WTC11 (cell line): Measurements from ENCODE around the gene GRK6. TPM values are rescaled to one million over a fixed set of nuclear protein-coding genes. Genes with fewer than 3 reads are reported as not detected.
A peak's percentile ranks its signal among the peaks of the same experiment; 100 is the strongest.

Source experiments
- ATF1 ChIP-seq: sonication (generic); formaldehyde crosslinking; IDR thresholded peaks from 2 replicates; pipeline ENCODE4 v1.8.1; 2023; ENCODE audit warnings: mild to moderate bottlenecking, moderate library complexity, missing genetic modification reagents
- CBFB ChIP-seq: sonication (generic); formaldehyde crosslinking; IDR thresholded peaks from 2 replicates; pipeline ENCODE4 v1.8.1; 2022; ENCODE audit warnings: mild to moderate bottlenecking, low read depth, missing genetic modification reagents
- EMX1 ChIP-seq: fragments of 250-450 bp; sonication (Bioruptor Pico); IDR thresholded peaks from 2 replicates; pipeline ENCODE4 v1.8.0; 2021; ENCODE audit warnings: mild to moderate bottlenecking
- ETV6 ChIP-seq: sonication (generic); formaldehyde crosslinking; IDR thresholded peaks from 2 replicates; pipeline ENCODE4 v1.8.1; 2022; ENCODE audit warnings: mild to moderate bottlenecking, missing genetic modification reagents
- FOXP1 ChIP-seq: sonication (generic); formaldehyde crosslinking; IDR thresholded peaks from 2 replicates; pipeline ENCODE4 v1.8.0; 2022; ENCODE audit warnings: missing genetic modification reagents, mild to moderate bottlenecking, moderate library complexity, borderline replicate concordance
- GTF2I ChIP-seq: fragments of 250-450 bp; sonication (Bioruptor Pico); conservative IDR thresholded peaks from 2 replicates; pipeline ENCODE4 v1.4.0; 2021; ENCODE audit warnings: mild to moderate bottlenecking
- JAZF1 ChIP-seq: fragments of 250-450 bp; sonication (Bioruptor Pico); IDR thresholded peaks from 2 replicates; pipeline ENCODE4 v1.9.0; 2021; ENCODE audit warnings: moderate library complexity, mild to moderate bottlenecking, inconsistent platforms
- JUN ChIP-seq: sonication (generic); formaldehyde crosslinking; IDR thresholded peaks from 2 replicates; pipeline ENCODE4 v1.8.0; 2023; ENCODE audit warnings: mild to moderate bottlenecking, missing genetic modification reagents
- MXD4 ChIP-seq: fragments of 250-450 bp; sonication (Bioruptor Pico); IDR thresholded peaks from 2 replicates; pipeline ENCODE4 v1.8.0; 2021; ENCODE audit warnings: mild to moderate bottlenecking, moderate library complexity, borderline replicate concordance
- NFE2L1 ChIP-seq: sonication (generic); formaldehyde crosslinking; IDR thresholded peaks from 2 replicates; pipeline ENCODE4 v1.8.1; 2023; ENCODE audit warnings: missing genetic modification reagents
- PRRX2 ChIP-seq: fragments of 250-450 bp; sonication (Bioruptor Pico); IDR thresholded peaks from 2 replicates; pipeline ENCODE4 v1.8.0; 2021; ENCODE audit warnings: mild to moderate bottlenecking
- RORB ChIP-seq: fragments of 250-450 bp; sonication (Bioruptor Pico); IDR thresholded peaks from 2 replicates; pipeline ENCODE4 v1.9.0; 2021; ENCODE audit warnings: mild to moderate bottlenecking
- ZNF219 ChIP-seq: sonication (generic); formaldehyde crosslinking; IDR thresholded peaks from 2 replicates; pipeline ENCODE4 v1.8.0; 2023; ENCODE audit warnings: missing genetic modification reagents, mild to moderate bottlenecking, borderline replicate concordance
- ZNF232 ChIP-seq: sonication (generic); formaldehyde crosslinking; IDR thresholded peaks from 2 replicates; pipeline ENCODE4 v1.8.0; 2022; ENCODE audit warnings: mild to moderate bottlenecking, missing genetic modification reagents
- ZNF263 ChIP-seq: sonication (generic); formaldehyde crosslinking; IDR thresholded peaks from 2 replicates; pipeline ENCODE4 v1.8.1; 2022; ENCODE audit warnings: low read depth, mild to moderate bottlenecking, moderate library complexity, missing genetic modification reagents
- ZNF396 ChIP-seq: fragments of 250-450 bp; sonication (Bioruptor Pico); IDR thresholded peaks from 2 replicates; pipeline ENCODE4 v1.8.0; 2021; ENCODE audit warnings: mild to moderate bottlenecking, moderate library complexity, borderline replicate concordance
- total RNA-seq: library from RNA; stranded (reverse); gene quantifications from 3 replicates; pipeline ENCODE4 v1.2.3, GENCODE V29; 2021
- TF ChIP-seq, protein P1 (sequence below): sonication (generic); formaldehyde crosslinking; IDR thresholded peaks from 2 replicates; pipeline ENCODE4 v1.8.1; 2022; ENCODE audit warnings: mild to moderate bottlenecking, moderate library complexity, missing genetic modification reagents
- TF ChIP-seq, protein P2 (sequence below): sonication (generic); formaldehyde crosslinking; conservative IDR thresholded peaks from 2 replicates; pipeline ENCODE4 v1.8.1; 2022; ENCODE audit warnings: mild to moderate bottlenecking, missing genetic modification reagents
- TF ChIP-seq, protein P3 (sequence below): sonication (generic); formaldehyde crosslinking; IDR thresholded peaks from 2 replicates; pipeline ENCODE4 v1.8.1; 2022; ENCODE audit warnings: mild to moderate bottlenecking, missing genetic modification reagents, moderate library complexity, borderline replicate concordance
- TF ChIP-seq, protein P4 (sequence below): sonication (generic); formaldehyde crosslinking; IDR thresholded peaks from 2 replicates; pipeline ENCODE4 v1.8.0; 2023; ENCODE audit warnings: missing genetic modification reagents
- TF ChIP-seq, protein P5 (sequence below): sonication (generic); formaldehyde crosslinking; IDR thresholded peaks from 2 replicates; pipeline ENCODE4 v1.8.1; 2023; ENCODE audit warnings: mild to moderate bottlenecking, missing genetic modification reagents
- TF ChIP-seq, protein P6 (sequence below): sonication (generic); formaldehyde crosslinking; IDR thresholded peaks from 2 replicates; pipeline ENCODE4 v1.8.1; 2023; ENCODE audit warnings: mild to moderate bottlenecking, moderate library complexity, missing genetic modification reagents
- TF ChIP-seq, protein P7 (sequence below): sonication (generic); formaldehyde crosslinking; conservative IDR thresholded peaks from 2 replicates; pipeline ENCODE4 v1.8.1; 2023; ENCODE audit warnings: mild to moderate bottlenecking, low read depth, missing genetic modification reagents, moderate library complexity
- TF ChIP-seq, protein P8 (sequence below): sonication (generic); formaldehyde crosslinking; IDR thresholded peaks from 2 replicates; pipeline ENCODE4 v1.8.0; 2022; ENCODE audit warnings: missing genetic modification reagents
- TF ChIP-seq, protein P9 (sequence below): sonication (generic); formaldehyde crosslinking; IDR thresholded peaks from 2 replicates; pipeline ENCODE4 v1.8.0; 2022; ENCODE audit warnings: mild to moderate bottlenecking, missing genetic modification reagents

Gene GRK6
- total RNA-seq, 1 experiment from 2014 or later, result 69.2 TPM

DNA sequence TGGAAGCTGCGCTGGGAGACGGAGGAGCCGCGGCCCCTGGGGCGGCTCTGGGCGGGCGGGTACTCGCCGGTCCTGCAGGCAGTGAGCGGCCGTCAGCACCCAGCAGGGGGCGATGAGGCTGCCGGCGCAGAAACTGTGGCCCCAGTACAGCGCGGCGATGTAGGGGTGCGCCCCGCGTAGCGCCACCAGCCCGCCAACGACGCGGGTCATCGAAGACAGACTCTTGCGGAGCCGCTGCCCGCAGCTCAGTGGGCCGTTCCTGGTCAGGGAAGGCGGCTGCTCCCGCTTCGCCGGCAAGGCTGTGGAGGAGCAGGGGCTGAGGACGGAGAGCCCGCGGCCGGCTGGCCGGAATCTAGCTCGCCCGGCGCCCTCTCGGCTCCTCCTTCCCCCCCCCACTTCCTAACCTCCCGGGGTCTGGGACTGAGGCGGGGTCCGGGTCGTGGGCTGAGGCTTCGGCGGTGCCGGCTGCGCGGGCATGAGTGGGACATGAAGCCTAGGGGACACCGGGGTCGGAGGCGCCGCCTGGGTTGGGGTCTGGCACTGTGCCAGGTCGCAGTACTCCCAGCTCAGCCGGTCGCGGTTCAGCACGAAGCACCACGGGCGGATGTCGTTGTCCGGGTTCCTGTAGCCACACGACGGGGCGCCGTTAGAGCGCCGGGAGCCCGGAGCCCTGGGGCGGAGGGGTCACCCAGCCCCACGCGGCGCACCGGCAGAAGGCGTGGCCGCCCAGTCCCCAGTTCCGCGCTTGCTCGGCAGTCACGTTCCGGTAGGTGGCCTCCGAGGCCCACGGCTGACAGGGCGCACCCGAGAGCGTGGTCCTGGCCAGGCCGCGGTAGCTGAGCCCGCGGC lies 22.5 kb upstream of the GRK6 start (continued):
- TF ChIP-seq PRRX2 (CRISPR knock-in tag), result no peak
- TF ChIP-seq, protein P1, sequence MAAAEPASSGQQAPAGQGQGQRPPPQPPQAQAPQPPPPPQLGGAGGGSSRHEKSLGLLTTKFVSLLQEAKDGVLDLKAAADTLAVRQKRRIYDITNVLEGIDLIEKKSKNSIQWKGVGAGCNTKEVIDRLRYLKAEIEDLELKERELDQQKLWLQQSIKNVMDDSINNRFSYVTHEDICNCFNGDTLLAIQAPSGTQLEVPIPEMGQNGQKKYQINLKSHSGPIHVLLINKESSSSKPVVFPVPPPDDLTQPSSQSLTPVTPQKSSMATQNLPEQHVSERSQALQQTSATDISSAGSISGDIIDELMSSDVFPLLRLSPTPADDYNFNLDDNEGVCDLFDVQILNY (CRISPR knock-in tag), result no peak
- no peak for TF ChIP-seq ZNF219 (CRISPR knock-in tag)
- TF ChIP-seq RORB (CRISPR knock-in tag), result no peak
- TF ChIP-seq JAZF1, result no peak
- TF ChIP-seq GTF2I (CRISPR knock-in tag), result no peak
- 0 out of 2 replicates have a peak, but pooled peaks have one; percentile 15 for TF ChIP-seq ATF1 (CRISPR knock-in tag)
- no peak for TF ChIP-seq ZNF232 (CRISPR knock-in tag)
- TF ChIP-seq, protein P2, sequence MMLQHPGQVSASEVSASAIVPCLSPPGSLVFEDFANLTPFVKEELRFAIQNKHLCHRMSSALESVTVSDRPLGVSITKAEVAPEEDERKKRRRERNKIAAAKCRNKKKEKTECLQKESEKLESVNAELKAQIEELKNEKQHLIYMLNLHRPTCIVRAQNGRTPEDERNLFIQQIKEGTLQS, result no peak
- TF ChIP-seq, protein P3, sequence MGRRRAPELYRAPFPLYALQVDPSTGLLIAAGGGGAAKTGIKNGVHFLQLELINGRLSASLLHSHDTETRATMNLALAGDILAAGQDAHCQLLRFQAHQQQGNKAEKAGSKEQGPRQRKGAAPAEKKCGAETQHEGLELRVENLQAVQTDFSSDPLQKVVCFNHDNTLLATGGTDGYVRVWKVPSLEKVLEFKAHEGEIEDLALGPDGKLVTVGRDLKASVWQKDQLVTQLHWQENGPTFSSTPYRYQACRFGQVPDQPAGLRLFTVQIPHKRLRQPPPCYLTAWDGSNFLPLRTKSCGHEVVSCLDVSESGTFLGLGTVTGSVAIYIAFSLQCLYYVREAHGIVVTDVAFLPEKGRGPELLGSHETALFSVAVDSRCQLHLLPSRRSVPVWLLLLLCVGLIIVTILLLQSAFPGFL, result no peak
- TF ChIP-seq FOXP1, result peak; percentile 5
- TF ChIP-seq ZNF263, result peak; percentile 81
- no peak for TF ChIP-seq JUN (CRISPR knock-in tag)
- 0 out of 2 replicates have a peak, but pooled peaks have one; percentile 52 for TF ChIP-seq EMX1
- TF ChIP-seq NFE2L1 (CRISPR knock-in tag), result no peak
- TF ChIP-seq, protein P4, sequence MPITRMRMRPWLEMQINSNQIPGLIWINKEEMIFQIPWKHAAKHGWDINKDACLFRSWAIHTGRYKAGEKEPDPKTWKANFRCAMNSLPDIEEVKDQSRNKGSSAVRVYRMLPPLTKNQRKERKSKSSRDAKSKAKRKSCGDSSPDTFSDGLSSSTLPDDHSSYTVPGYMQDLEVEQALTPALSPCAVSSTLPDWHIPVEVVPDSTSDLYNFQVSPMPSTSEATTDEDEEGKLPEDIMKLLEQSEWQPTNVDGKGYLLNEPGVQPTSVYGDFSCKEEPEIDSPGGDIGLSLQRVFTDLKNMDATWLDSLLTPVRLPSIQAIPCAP (CRISPR knock-in tag), result 0 out of 2 replicates have a peak, but pooled peaks have one; percentile 31
- no peak for TF ChIP-seq ZNF396 (CRISPR knock-in tag)
- TF ChIP-seq, protein P5, sequence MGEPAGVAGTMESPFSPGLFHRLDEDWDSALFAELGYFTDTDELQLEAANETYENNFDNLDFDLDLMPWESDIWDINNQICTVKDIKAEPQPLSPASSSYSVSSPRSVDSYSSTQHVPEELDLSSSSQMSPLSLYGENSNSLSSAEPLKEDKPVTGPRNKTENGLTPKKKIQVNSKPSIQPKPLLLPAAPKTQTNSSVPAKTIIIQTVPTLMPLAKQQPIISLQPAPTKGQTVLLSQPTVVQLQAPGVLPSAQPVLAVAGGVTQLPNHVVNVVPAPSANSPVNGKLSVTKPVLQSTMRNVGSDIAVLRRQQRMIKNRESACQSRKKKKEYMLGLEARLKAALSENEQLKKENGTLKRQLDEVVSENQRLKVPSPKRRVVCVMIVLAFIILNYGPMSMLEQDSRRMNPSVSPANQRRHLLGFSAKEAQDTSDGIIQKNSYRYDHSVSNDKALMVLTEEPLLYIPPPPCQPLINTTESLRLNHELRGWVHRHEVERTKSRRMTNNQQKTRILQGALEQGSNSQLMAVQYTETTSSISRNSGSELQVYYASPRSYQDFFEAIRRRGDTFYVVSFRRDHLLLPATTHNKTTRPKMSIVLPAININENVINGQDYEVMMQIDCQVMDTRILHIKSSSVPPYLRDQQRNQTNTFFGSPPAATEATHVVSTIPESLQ (CRISPR knock-in tag), result no peak
- TF ChIP-seq, protein P6, sequence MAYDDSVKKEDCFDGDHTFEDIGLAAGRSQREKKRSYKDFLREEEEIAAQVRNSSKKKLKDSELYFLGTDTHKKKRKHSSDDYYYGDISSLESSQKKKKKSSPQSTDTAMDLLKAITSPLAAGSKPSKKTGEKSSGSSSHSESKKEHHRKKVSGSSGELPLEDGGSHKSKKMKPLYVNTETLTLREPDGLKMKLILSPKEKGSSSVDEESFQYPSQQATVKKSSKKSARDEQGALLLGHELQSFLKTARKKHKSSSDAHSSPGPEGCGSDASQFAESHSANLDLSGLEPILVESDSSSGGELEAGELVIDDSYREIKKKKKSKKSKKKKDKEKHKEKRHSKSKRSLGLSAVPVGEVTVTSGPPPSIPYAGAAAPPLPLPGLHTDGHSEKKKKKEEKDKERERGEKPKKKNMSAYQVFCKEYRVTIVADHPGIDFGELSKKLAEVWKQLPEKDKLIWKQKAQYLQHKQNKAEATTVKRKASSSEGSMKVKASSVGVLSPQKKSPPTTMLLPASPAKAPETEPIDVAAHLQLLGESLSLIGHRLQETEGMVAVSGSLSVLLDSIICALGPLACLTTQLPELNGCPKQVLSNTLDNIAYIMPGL (CRISPR knock-in tag), result peak; percentile 84
- no peak for TF ChIP-seq ETV6 (CRISPR knock-in tag)
- no peak for TF ChIP-seq MXD4 (CRISPR knock-in tag)
- TF ChIP-seq CBFB, result no peak
- TF ChIP-seq, protein P7, sequence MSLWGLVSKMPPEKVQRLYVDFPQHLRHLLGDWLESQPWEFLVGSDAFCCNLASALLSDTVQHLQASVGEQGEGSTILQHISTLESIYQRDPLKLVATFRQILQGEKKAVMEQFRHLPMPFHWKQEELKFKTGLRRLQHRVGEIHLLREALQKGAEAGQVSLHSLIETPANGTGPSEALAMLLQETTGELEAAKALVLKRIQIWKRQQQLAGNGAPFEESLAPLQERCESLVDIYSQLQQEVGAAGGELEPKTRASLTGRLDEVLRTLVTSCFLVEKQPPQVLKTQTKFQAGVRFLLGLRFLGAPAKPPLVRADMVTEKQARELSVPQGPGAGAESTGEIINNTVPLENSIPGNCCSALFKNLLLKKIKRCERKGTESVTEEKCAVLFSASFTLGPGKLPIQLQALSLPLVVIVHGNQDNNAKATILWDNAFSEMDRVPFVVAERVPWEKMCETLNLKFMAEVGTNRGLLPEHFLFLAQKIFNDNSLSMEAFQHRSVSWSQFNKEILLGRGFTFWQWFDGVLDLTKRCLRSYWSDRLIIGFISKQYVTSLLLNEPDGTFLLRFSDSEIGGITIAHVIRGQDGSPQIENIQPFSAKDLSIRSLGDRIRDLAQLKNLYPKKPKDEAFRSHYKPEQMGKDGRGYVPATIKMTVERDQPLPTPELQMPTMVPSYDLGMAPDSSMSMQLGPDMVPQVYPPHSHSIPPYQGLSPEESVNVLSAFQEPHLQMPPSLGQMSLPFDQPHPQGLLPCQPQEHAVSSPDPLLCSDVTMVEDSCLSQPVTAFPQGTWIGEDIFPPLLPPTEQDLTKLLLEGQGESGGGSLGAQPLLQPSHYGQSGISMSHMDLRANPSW (CRISPR knock-in tag), result no peak
- TF ChIP-seq, protein P8, sequence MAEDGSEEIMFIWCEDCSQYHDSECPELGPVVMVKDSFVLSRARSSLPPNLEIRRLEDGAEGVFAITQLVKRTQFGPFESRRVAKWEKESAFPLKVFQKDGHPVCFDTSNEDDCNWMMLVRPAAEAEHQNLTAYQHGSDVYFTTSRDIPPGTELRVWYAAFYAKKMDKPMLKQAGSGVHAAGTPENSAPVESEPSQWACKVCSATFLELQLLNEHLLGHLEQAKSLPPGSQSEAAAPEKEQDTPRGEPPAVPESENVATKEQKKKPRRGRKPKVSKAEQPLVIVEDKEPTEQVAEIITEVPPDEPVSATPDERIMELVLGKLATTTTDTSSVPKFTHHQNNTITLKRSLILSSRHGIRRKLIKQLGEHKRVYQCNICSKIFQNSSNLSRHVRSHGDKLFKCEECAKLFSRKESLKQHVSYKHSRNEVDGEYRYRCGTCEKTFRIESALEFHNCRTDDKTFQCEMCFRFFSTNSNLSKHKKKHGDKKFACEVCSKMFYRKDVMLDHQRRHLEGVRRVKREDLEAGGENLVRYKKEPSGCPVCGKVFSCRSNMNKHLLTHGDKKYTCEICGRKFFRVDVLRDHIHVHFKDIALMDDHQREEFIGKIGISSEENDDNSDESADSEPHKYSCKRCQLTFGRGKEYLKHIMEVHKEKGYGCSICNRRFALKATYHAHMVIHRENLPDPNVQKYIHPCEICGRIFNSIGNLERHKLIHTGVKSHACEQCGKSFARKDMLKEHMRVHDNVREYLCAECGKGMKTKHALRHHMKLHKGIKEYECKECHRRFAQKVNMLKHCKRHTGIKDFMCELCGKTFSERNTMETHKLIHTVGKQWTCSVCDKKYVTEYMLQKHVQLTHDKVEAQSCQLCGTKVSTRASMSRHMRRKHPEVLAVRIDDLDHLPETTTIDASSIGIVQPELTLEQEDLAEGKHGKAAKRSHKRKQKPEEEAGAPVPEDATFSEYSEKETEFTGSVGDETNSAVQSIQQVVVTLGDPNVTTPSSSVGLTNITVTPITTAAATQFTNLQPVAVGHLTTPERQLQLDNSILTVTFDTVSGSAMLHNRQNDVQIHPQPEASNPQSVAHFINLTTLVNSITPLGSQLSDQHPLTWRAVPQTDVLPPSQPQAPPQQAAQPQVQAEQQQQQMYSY (CRISPR knock-in tag), result no peak; the same call in 1 of the 2 replicates
- TF ChIP-seq, protein P9, sequence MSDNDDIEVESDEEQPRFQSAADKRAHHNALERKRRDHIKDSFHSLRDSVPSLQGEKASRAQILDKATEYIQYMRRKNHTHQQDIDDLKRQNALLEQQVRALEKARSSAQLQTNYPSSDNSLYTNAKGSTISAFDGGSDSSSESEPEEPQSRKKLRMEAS, result peak; percentile 66; the same call in 1 of the 2 replicates
